Transverse colon (tissue), 4 donors: ENCODE measurements around the gene ARHGEF25. TPM values are rescaled to one million over a fixed set of nuclear protein-coding genes. Genes with fewer than 3 reads are reported as not detected.

Experiments used
- DNase-seq: peaks from one replicate; pipeline ENCODE4 v3.0.0-alpha.2; 2019
- H3K27ac ChIP-seq, 4 donors: fragments of 200-600 bp; sonication (generic); 2 replicates each; pipeline ENCODE4 v1.5.1; 2016 to 2018; ENCODE audit warnings: inconsistent platforms in 4 of 4
- H3K27me3 ChIP-seq: fragments of 200-600 bp; sonication (generic); 2 replicates; pipeline ENCODE4 v1.5.1; 2017; ENCODE audit warnings: inconsistent platforms
- H3K36me3 ChIP-seq, 4 donors: fragments of 200-600 bp; sonication (generic); 2 replicates each; pipeline ENCODE4 v1.5.1; 2017 to 2019; ENCODE audit warnings: inconsistent platforms in 4 of 4
- H3K4me1 ChIP-seq, 4 donors: fragments of 200-600 bp; sonication (generic); 2 replicates each; pipeline ENCODE4 v1.5.1; 2017 to 2020; ENCODE audit warnings: inconsistent platforms in 4 of 4
- H3K4me3 ChIP-seq, 4 donors: fragments of 200-600 bp; sonication (generic); 1 replicate in 1 of 4; 2 replicates in 3 of 4; pipeline versions ENCODE4 v1.5.1 to v1.6.1; 2017 to 2019; ENCODE audit warnings: inconsistent platforms in 4 of 4
- H3K9me3 ChIP-seq, 2 donors: fragments of 200-600 bp; sonication (generic); 2 replicates each; pipeline ENCODE4 v1.5.1; 2017 to 2019; ENCODE audit warnings: inconsistent platforms in 2 of 2
- EP300 ChIP-seq: sonication (generic); formaldehyde crosslinking; IDR thresholded peaks from one replicate; pipeline ENCODE4 v1.6.1; 2017; ENCODE audit warnings: antibody characterized with exemption, low read depth
- POLR2A ChIP-seq: fragments of 450-650 bp; IDR thresholded peaks from one replicate; pipeline ENCODE4 v1.6.1; 2016; ENCODE audit warnings: antibody characterized with exemption, mild to moderate bottlenecking, moderate library complexity
- POLR2AphosphoS5 ChIP-seq, 3 donors: sonication (generic); formaldehyde crosslinking; IDR thresholded peaks; one replicate each; pipeline ENCODE4 v1.6.1; 2016; ENCODE audit warnings: antibody characterized with exemption in 3 of 3
- WGBS, 2 donors: methylation state at CpG; one replicate each; pipeline ENCODE4 v1.1.5; 2018; ENCODE audit warnings: low coverage in 1 of 2; 5-methylcytosine and 5-hydroxymethylcytosine counted together
- in situ Hi-C, 4 donors: fragments of 200-750 bp; cut with MboI; loops; one replicate each; pipeline versions ENCODE4 v1.15.0 to v1.15.1; 2017; ENCODE audit warnings: low sequenced_read_pairs in 3 of 4, low pct_ligation_motif_present in 1 of 4, low pct_unique_long_range_greater_than_20kb in 1 of 4
- intact Hi-C: fragments of 100-400 bp; cut with DNase I; formaldehyde crosslinking; loops from one replicate; pipeline ENCODE4 v1.15.1; 2023; ENCODE audit warnings: low total_unique reads
- total RNA-seq, 4 donors: library from RNA; depleted of rRNA; stranded (reverse); fragments of >200 nt; gene quantifications; one replicate each; pipeline ENCODE4 v1.1.0, GENCODE V29; 2016
- TF ChIP-seq, protein P1 (sequence below), 5 experiments: fragments of 200-600 bp in 3 of 5; fragments of 450-650 bp in 2 of 5; sonication (generic) in 3 of 5; IDR thresholded peaks; 1 replicate in 2 of 5; 2 replicates in 3 of 5; pipeline ENCODE4 v1.5.1; 2016 to 2017; ENCODE audit warnings: antibody characterized with exemption in 5 of 5, inconsistent platforms in 3 of 5, mild to moderate bottlenecking in 2 of 5, moderate library complexity in 1 of 5

ARHGEF25 gene
- total RNA-seq, 4 donors from 2014 or later: 6.6 to 35.9 (median 15.3) TPM

DNA sequence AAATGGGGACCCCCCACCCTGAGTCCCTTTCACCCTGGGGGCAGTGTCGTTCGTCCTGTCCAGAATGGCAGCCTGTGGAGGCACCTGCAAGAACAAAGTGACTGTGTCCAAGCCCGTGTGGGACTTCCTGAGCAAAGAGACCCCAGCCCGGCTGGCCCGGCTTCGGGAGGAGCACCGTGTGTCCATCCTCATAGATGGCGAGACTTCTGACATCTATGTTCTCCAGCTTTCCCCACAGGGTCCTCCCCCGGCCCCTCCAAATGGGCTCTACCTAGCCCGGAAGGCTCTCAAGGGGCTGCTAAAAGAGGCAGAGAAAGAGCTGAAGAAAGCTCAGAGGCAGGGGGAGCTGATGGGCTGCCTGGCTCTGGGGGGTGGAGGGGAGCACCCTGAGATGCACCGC lies 4.4 kb upstream of the ARHGEF25 start:
- Histone ChIP-seq H3K9me3 (no peaks in the 10 kb centered on the region), H3K36me3 (peaks cover 0 to 5% (median 2%) of the 10 kb centered on the region in 4 donors), H3K4me1 (peaks cover 3 to 51% (median 24%) of the 10 kb centered on the region in 4 donors), H3K27ac (no peak overlapping the region), H3K27me3 (peaks cover 43% of the 10 kb centered on the region), H3K4me3 (no peak overlapping the region)
- no peak for DNase-seq
- TF ChIP-seq POLR2AphosphoS5 (IDR thresholded peaks at IDR 0.05) (no peak), POLR2A (no peak), EP300 (no peak)
- TF ChIP-seq, protein P1, sequence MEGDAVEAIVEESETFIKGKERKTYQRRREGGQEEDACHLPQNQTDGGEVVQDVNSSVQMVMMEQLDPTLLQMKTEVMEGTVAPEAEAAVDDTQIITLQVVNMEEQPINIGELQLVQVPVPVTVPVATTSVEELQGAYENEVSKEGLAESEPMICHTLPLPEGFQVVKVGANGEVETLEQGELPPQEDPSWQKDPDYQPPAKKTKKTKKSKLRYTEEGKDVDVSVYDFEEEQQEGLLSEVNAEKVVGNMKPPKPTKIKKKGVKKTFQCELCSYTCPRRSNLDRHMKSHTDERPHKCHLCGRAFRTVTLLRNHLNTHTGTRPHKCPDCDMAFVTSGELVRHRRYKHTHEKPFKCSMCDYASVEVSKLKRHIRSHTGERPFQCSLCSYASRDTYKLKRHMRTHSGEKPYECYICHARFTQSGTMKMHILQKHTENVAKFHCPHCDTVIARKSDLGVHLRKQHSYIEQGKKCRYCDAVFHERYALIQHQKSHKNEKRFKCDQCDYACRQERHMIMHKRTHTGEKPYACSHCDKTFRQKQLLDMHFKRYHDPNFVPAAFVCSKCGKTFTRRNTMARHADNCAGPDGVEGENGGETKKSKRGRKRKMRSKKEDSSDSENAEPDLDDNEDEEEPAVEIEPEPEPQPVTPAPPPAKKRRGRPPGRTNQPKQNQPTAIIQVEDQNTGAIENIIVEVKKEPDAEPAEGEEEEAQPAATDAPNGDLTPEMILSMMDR (IDR thresholded peaks at IDR 0.05): no peak
- in situ Hi-C loops: no loop called here
- intact Hi-C loops: no loop called here
- WGBS, 2 donors: 83% methylated on average over 11 of the region's 11 CpGs; no CpG with 5 or more reads in 1 of the 2 donors

- Histone ChIP-seq H3K27ac (peak overlapping the region in 3 of 4 donors; percentile 81 to 93 (median 87)), H3K9me3 (no peaks in the 10 kb centered on the region), H3K4me1 (peaks cover 3 to 59% (median 24%) of the 10 kb centered on the region in 4 donors), H3K4me3 (no peak overlapping the region), H3K27me3 (peaks cover 55% of the 10 kb centered on the region), H3K36me3 (no peaks in the 10 kb centered on the region)
- in situ Hi-C loops: no loop called here
- DNase-seq: no peak
- TF ChIP-seq, protein P1 (IDR thresholded peaks at IDR 0.05): no peak
- TF ChIP-seq POLR2A (no peak), POLR2AphosphoS5 (IDR thresholded peaks at IDR 0.05) (no peak), EP300 (no peak)
- 87% methylated on average over 12 of the region's 12 CpGs; no CpG with 5 or more reads in 1 of the 2 donors for WGBS, 2 donors
- intact Hi-C loops: no loop called here
Observed at GRCh38 chr12:57607958-57608663, 3.1 kb upstream of the ARHGEF25 start.

DNA sequence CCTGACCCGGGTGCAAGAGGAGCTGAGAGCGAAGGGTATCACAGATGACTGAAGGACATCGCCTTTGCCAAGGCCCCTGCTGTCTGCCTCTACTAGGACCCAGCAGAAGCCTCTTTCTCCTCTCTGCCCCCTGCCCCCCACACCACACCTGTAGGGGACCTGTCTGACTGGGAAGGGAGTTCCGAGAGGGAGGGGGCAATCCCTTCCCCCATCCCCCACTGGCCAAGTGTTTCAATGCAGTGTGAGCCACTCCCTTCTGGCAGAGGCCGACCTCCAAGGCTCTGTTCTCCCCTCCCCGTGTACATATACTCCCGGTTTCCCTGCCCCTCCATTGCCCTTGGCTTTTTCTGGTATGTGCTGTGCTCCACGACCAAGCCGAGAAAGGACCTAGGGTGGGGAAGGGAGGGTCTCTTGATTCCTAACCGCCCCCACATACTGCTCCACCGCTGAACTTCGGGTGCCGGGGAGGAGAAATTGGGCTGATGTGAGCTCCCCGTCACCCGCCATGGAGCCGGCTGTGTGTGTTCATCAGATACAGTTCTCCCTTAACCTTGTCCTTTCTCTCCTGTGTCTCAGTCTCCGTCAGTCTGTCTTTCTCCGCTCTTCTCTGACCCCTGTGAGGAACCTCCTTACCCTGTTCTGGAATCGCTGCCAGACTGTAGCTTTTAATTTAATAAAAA lies 2.0 kb upstream of the ARHGEF25 start:
- 62 to 76% methylated on average over 3 to 19 of the region's 19 CpGs for WGBS, 2 donors
- intact Hi-C loops (no loop called here), in situ Hi-C loops (no loop called here)
- TF ChIP-seq EP300: no peak
- no peak for TF ChIP-seq POLR2A
- no peak for TF ChIP-seq POLR2AphosphoS5 (IDR thresholded peaks at IDR 0.05)
- TF ChIP-seq, protein P1 (IDR thresholded peaks at IDR 0.05): no peak
- Histone ChIP-seq H3K9me3 (no peaks in the 10 kb centered on the region), H3K27ac (peak overlapping the region; percentile 81 to 93 (median 84)), H3K4me3 (no peak overlapping the region), H3K4me1 (peaks cover 9 to 58% (median 22%) of the 10 kb centered on the region in 4 donors), H3K27me3 (peaks cover 63% of the 10 kb centered on the region), H3K36me3 (no peaks in the 10 kb centered on the region)
- no peak for DNase-seq

DNA sequence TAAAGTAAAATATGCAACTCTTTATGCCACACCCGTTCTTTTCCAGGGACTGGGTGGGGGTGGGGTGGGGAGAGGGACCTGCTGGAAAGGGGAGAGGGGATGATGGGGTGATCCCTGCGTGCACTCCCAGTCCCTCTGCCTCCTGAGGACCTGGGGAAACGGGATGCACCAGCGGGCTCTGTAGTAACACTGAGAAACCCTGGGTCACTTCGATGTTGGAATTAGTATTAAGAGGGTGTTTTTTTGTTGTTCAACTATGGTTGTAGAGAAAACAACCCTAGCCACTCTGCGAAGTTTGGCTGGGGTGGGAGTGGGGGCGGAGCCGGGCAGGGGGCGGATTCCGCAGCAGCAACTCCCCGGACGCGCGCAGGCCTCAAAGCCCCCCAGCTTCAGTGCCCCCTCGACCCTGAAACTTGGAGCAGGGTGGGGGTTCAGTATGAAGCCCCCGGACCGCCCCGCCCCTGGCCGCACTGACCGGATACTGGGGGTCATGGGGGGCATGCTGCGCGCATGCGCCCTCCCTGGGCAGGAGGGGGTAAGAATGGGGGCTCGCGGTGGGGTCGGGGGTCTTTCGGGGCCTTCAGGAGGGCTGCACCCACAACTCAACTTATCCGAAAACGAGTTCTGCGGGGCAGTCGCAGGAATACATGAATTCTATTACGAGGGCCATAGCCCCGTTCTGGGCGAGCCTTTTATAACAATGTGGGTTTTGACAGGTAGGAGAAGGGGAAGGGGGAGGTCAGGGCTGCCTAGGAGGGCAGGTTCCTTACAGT lies 1.3 kb upstream of the ARHGEF25 start:
- peak overlapping the region; percentile 81 to 93 (median 84) for H3K27ac ChIP-seq

More for the DNA sequence above, 1.3 kb upstream of the ARHGEF25 start:
- H3K27me3 ChIP-seq: peaks cover 56% of the 10 kb centered on the region
- no peaks in the 10 kb centered on the region for H3K9me3 ChIP-seq
- peak overlapping the region; percentile 37 to 94 (median 60) for H3K4me3 ChIP-seq
- WGBS, 2 donors: 49% methylated on average over 25 of the region's 34 CpGs; no CpG with 5 or more reads in 1 of the 2 donors
- intact Hi-C loops (no loop called here), in situ Hi-C loops (no loop called here)
- peaks cover 9 to 53% (median 24%) of the 10 kb centered on the region in 4 donors for H3K4me1 ChIP-seq
- TF ChIP-seq EP300 (no peak), POLR2AphosphoS5 (IDR thresholded peaks at IDR 0.05) (no peak)
- no peak for DNase-seq
- no peaks in the 10 kb centered on the region for H3K36me3 ChIP-seq
